Neural cell (in vitro differentiated cells): ENCODE results near the gene MECR. TPM values are rescaled to one million over a fixed set of nuclear protein-coding genes. Genes with fewer than 3 reads are reported as not detected.

Experiments used
- H2AFZ ChIP-seq: fragments of 200-600, 300-800 bp; sonication (generic), shearing (Covaris generic); 2 replicates; pipeline ENCODE4 v1.6.0; 2014; ENCODE audit warnings: low read depth, mild to moderate bottlenecking, antibody characterized with exemption, low read length, moderate library complexity
- H3F3A ChIP-seq: fragments of 200-600 bp; shearing (Covaris generic); 2 replicates; pipeline ENCODE4 v1.6.1; 2016; ENCODE audit warnings: mild to moderate bottlenecking, moderate library complexity, mixed read lengths, antibody characterized with exemption, low read length; ENCODE audit not compliant: insufficient read depth, poor library complexity, severe bottlenecking
- H3K27ac ChIP-seq: fragments of 200-600, 300-800 bp; sonication (generic), shearing (Covaris generic); 2 replicates; pipeline ENCODE4 v1.5.1; 2014; ENCODE audit warnings: mild to moderate bottlenecking, low read length, moderate library complexity
- H3K27me3 ChIP-seq: fragments of 300-800, 200-600 bp; sonication (generic), shearing (Covaris generic); 2 replicates; pipeline ENCODE4 v1.6.0; 2014; ENCODE audit warnings: mild to moderate bottlenecking, low read depth, low read length, moderate library complexity; ENCODE audit not compliant: insufficient read depth
- H3K36me3 ChIP-seq: fragments of 300-800, 200-600 bp; sonication (generic), shearing (Covaris generic); 2 replicates; pipeline ENCODE4 v1.5.1; 2014; ENCODE audit warnings: mild to moderate bottlenecking, antibody characterized with exemption, low read length, moderate library complexity; ENCODE audit not compliant: insufficient read depth
- H3K4me2 ChIP-seq: fragments of 300-800, 200-600 bp; sonication (generic), shearing (Covaris generic); 2 replicates; pipeline ENCODE4 v1.6.0; 2014; ENCODE audit warnings: mild to moderate bottlenecking, low read length
- H3K4me3 ChIP-seq: fragments of 300-800, 200-600 bp; sonication (generic), shearing (Covaris generic); 2 replicates; pipeline ENCODE4 v1.5.1; 2014; ENCODE audit warnings: mild to moderate bottlenecking, low read length, moderate library complexity
- H3K79me2 ChIP-seq: fragments of 200-600 bp; shearing (Covaris generic); replicated peaks from 2 replicates; pipeline ENCODE4 v1.6.0; 2014; ENCODE audit warnings: mild to moderate bottlenecking, low read length, moderate library complexity; ENCODE audit not compliant: insufficient read depth
- H3K9ac ChIP-seq: fragments of 300-800, 200-600 bp; sonication (generic), shearing (Covaris generic); 2 replicates; pipeline ENCODE4 v1.6.1; 2016; ENCODE audit warnings: mild to moderate bottlenecking, low read length, mixed read lengths
- H3K9me2 ChIP-seq: fragments of 200-600 bp; shearing (Covaris generic); 2 replicates; pipeline ENCODE4 v1.6.1; 2016; ENCODE audit warnings: mild to moderate bottlenecking, low read length, mixed read lengths; ENCODE audit not compliant: insufficient read depth
- H3K9me3 ChIP-seq: fragments of 200-600, 300-800 bp; sonication (generic), shearing (Covaris generic); 2 replicates; pipeline ENCODE4 v1.6.1; 2016; ENCODE audit warnings: mild to moderate bottlenecking, mixed run types, low read length, moderate library complexity, mixed read lengths
- H4K20me1 ChIP-seq: fragments of 200-600 bp; shearing (Covaris generic); 2 replicates; pipeline ENCODE4 v1.6.1; 2016; ENCODE audit warnings: mild to moderate bottlenecking, mixed run types; ENCODE audit not compliant: insufficient read depth
- CTCF ChIP-seq: fragments of 450-650 bp; IDR thresholded peaks from 2 replicates; pipeline ENCODE4 v1.5.1; 2014; ENCODE audit warnings: antibody characterized with exemption, mild to moderate bottlenecking, moderate library complexity; ENCODE audit not compliant: poor library complexity, severe bottlenecking
- EP300 ChIP-seq: fragments of 450-650 bp; conservative IDR thresholded peaks from 2 replicates; pipeline ENCODE4 v1.6.1; 2014; ENCODE audit warnings: antibody characterized with exemption, mild to moderate bottlenecking, moderate library complexity; ENCODE audit not compliant: poor library complexity, severe bottlenecking
- EZH2 ChIP-seq: fragments of 200-600, 300-800 bp; shearing (Covaris generic), sonication (generic); IDR thresholded peaks from 2 replicates; pipeline ENCODE4 v1.6.1; 2014; ENCODE audit warnings: antibody characterized with exemption, low read length, borderline replicate concordance, mild to moderate bottlenecking; ENCODE audit not compliant: insufficient read depth, poor library complexity, severe bottlenecking
- MXI1 ChIP-seq: fragments of 450-650 bp; conservative IDR thresholded peaks from 2 replicates; pipeline ENCODE4 v1.6.1; 2014; ENCODE audit warnings: antibody characterized with exemption, mild to moderate bottlenecking; ENCODE audit not compliant: poor library complexity, severe bottlenecking
- POLR2AphosphoS5 ChIP-seq: IDR thresholded peaks from 2 replicates; pipeline ENCODE4 v1.6.1; 2012
- RAD21 ChIP-seq: fragments of 450-650 bp; conservative IDR thresholded peaks from 2 replicates; pipeline ENCODE4 v1.6.1; 2014; ENCODE audit warnings: antibody characterized with exemption, mild to moderate bottlenecking, moderate library complexity
- REST ChIP-seq: IDR thresholded peaks from 2 replicates; pipeline ENCODE4 v1.6.1; 2012; ENCODE audit warnings: borderline replicate concordance
- SMC3 ChIP-seq: fragments of 450-650 bp; conservative IDR thresholded peaks from 2 replicates; pipeline ENCODE4 v1.6.1; 2014; ENCODE audit warnings: antibody characterized with exemption, mild to moderate bottlenecking, moderate library complexity; ENCODE audit not compliant: poor library complexity
- TAF1 ChIP-seq: IDR thresholded peaks from 2 replicates; pipeline ENCODE4 v1.6.1; 2012; ENCODE audit warnings: low read depth
- polyA plus RNA-seq: library from polyadenylated mRNA; depleted of rRNA; stranded (reverse); fragments of >200 nt; gene quantifications from 2 replicates; pipeline ENCODE4 v1.2.3, GENCODE V29; 2014

MECR gene
- polyA plus RNA-seq, 1 donor from 2014 or later: 14.0 TPM

- Histone ChIP-seq H2AFZ (no peak overlapping the region), H3K27ac (no peak overlapping the region), H3K27me3 (no peaks in the 10 kb centered on the region), H3K9ac (no peak overlapping the region), H3K4me3 (no peak overlapping the region), H4K20me1 (no peaks in the 10 kb centered on the region), H3K36me3 (no peaks in the 10 kb centered on the region), H3K9me3 (no peaks in the 10 kb centered on the region), H3K79me2 (no peaks in the 10 kb centered on the region), H3K4me2 (no peak overlapping the region), H3F3A (no peaks in the 10 kb centered on the region), H3K9me2 (no peaks in the 10 kb centered on the region)
- TF ChIP-seq MXI1 (no peak), REST (no peak), CTCF (no peak), RAD21 (no peak), EP300 (no peak), POLR2AphosphoS5 (no peak), TAF1 (no peak), EZH2 (no peak)
Observed at GRCh38 chr1:29202053-29202452, 28.7 kb downstream of the MECR start.

- H3K79me2 ChIP-seq: no peaks in the 10 kb centered on the region
- H2AFZ ChIP-seq: no peak overlapping the region
- no peak overlapping the region for H3K9ac ChIP-seq
- no peaks in the 10 kb centered on the region for H3K27me3 ChIP-seq
- no peaks in the 10 kb centered on the region for H4K20me1 ChIP-seq
- no peaks in the 10 kb centered on the region for H3K36me3 ChIP-seq
- no peaks in the 10 kb centered on the region for H3K9me3 ChIP-seq
- no peaks in the 10 kb centered on the region for H3K9me2 ChIP-seq
- no peak overlapping the region for H3K4me2 ChIP-seq
- TF ChIP-seq SMC3: no peak
- TF ChIP-seq POLR2AphosphoS5: no peak
- TF ChIP-seq TAF1: no peak
- no peak for TF ChIP-seq CTCF
- TF ChIP-seq RAD21: no peak
- TF ChIP-seq REST: no peak
- no peak for TF ChIP-seq EP300
- TF ChIP-seq MXI1: no peak
- TF ChIP-seq EZH2: no peak
- H3K27ac ChIP-seq: no peak overlapping the region
- no peak overlapping the region for H3K4me3 ChIP-seq
- H3F3A ChIP-seq: no peaks in the 10 kb centered on the region
Observed at GRCh38 chr1:29201595-29202051, 29.1 kb downstream of the MECR start.
